Dermis blood vessel endothelial cell (primary cell): Measurements from ENCODE around the gene TLR9. TPM values are rescaled to one million over a fixed set of nuclear protein-coding genes. Genes with fewer than 3 reads are reported as not detected.

Experiments used
- DNase-seq: peaks from one replicate; pipeline ENCODE4 v3.0.0; 2010
- total RNA-seq: library from RNA; depleted of rRNA; stranded (reverse); fragments of >200 nt; gene quantifications from 2 replicates; pipeline ENCODE4 v1.2.3, GENCODE V29; 2014

TLR9 gene
- total RNA-seq, 1 donor from 2014 or later, result under 0.01 TPM

DNA sequence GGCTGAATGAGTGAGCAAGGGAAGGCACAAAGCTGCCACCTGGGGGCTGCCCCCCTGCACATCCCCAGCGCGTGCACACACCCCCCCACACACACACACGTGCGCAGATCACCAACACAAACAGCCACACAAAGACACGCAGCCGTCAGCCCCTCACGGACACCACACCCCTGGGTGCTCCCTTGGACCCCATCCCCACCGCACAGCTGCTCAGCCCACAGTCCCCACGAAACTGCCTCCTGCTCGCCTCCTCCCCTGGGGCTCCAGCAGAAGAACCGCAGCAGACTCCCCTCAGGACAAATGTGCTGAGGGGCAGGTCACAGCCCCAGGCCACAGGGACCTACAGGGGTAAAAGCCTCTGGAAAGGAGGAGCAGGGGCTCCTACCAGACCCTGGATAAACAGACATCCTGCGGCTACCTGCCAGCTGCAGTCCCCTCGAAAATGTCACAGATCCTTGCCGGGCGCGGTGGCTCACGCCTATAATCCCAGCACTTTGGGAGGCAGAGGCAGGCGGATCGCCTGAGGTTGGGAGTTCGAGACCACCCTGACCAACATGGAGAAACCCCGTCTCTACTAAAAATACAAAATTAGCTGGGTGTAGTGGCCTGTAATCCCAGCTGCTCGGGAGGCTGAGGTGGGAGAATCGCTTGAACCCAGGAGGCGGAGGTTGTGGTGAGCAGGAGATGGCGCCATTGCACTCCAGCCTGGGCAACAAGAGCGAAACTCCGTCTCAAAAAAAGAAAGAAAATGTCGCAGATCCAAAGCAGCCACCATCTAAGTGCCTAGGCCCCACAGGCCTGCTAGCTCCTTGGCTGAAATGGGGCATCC lies 7.0 kb upstream of the TLR9 start:
- peak; percentile 41 for DNase-seq

DNA sequence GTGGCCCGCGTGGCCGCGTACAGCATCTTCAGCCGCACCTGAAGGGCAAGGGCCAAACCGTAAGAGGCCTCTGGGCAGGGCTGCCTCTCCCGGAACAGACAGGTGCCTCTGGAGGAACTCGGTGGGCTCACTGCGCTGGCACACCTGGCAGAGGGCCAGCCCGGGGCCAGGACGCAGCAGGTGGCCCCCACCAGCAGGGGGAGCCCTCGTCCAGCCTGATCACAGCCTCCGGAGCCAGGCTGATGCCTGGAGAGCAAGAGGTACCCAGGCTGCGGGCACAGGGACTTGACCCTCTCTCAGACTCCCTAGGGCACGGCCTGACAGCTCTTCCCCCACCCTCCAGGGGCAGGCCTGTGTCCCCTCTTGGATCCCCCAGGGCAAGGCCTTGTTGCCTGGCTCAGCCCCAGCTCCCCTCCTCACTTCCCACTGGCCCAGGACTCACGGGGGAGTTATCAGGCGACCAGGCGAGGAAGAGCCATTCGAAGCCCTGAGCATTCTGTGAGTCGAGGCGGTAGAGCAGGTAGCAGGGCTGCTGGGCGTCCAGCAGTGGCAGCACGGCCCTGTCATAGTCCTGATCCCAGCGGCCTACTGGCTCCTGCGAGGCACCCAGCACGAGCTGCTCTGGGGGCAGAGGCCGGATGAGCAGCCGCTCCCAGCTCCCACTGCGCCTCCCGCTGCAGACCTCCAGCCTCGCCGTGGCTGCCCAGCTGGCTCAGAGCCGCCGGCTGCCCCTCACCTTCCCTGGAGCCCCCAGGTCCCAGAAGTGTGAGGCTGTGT lies 6.2 kb upstream of the TLR9 start:
- peak; percentile 83 for DNase-seq

DNA sequence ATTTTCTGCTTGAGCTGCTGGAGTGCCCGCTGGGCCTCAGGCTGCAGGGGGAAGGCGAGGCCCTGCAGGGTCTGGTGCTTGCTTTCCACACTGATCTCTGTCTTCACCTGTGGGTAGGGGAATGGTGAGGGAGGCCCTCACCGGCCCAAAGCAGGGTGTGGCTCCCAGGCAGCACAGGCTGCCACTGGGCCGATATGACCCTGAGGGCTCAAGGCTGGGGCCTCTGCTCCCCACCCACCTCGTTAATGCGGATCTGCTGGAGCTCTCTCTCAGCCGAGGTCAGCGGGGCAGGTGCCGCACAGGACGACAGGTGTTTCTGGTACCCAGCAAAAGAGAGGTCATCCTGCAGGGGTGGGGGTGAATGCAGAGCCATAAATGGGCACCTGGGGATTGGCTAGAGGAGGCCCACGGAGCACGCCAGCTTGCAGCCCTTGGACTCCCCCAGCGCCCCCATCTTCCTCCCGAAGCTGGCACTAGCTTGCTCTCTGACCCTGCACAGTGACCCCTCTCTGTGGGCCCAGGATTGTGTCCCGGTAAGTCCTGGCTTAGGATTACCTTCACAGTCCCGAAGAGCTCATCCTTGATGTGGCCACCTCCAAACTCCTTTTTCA lies 5.5 kb upstream of the TLR9 start:
- DNase-seq, result no peak

DNA sequence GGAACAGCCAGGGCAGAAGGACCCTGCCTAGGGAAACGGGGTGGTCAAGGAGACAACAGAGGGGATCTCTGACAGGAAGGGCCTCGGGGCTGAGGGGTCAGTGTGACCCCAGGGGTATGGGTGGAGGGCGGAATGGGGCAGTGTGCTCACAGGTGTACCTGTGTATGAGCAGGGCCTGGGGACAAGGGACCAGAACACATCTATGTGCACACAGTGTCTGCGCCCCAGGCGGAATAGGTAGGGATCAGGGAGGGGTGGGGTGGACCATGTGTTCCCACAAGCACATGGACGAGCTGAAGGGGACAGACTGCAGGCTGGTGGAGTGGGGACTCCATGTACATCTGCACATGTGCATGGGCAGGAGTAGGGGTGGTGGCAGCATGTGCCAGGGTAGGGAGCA lies 5.0 kb upstream of the TLR9 start:
- DNase-seq, result no peak

DNA sequence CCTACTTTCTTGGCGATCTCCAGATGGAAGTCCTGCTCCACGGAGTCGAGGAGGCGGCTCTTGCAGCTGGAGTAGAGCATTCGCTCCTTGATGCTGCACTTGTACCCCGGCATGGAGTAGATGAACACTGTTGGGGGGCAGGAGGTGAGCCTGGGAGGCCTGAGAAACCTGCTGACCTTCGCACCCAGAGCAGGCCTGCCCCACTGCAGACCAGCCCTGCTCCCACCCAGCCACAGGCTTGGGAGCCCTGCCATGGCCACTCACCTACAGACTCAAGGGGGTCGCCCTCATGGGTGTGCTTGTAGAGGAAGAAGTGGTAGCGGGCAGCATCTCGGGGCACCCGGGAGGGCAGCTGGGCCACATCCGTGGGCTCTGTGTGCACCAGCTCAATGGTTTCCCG lies 4.2 kb upstream of the TLR9 start:
- no peak for DNase-seq

DNA sequence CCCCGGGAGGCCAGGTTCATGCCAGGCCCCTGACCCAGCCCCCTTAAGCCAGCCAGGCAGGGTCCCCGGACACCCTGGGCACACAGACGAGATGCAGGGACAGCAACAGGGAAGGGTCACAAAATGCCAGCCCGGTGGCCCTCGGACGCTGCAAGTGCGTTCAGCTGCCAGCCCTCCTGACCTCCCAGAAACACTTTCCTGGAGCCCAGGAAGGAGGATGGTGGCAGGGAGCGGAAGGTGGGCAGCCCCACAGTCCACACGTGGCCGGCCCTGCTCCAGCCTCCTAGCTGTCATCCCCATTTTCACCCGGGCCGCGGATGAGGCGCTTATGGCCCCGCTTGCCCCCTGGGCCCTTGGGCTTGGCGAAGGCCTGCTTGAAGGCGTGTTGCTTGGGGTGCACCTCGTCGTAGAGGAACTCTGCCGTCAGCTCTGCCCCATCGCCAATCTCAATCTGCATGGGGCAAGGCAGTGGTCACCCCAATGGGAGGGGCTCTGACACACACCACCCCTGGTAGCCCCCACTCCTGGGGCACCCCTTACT lies 3.4 kb upstream of the TLR9 start:
- no peak for DNase-seq

DNA sequence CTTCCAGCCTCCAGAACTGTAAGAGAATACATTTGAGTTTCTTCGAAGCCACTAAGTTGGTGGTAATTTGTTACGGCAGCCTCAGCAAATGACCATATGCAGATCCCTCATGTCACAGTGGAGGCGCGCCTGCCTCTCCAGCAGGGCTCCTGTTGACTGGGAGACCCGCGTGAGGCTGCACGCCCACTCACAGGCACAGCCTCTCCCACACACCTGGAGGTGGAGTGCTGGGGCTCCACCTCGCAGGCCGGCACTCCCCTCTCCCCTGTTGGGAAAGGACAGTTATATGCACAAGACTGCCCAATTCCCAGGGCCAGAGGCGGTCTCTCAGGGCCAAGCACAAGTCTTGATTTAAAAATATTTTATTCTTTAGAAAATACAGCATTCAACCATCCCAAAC lies 2.8 kb upstream of the TLR9 start:
- DNase-seq, result no peak

DNA sequence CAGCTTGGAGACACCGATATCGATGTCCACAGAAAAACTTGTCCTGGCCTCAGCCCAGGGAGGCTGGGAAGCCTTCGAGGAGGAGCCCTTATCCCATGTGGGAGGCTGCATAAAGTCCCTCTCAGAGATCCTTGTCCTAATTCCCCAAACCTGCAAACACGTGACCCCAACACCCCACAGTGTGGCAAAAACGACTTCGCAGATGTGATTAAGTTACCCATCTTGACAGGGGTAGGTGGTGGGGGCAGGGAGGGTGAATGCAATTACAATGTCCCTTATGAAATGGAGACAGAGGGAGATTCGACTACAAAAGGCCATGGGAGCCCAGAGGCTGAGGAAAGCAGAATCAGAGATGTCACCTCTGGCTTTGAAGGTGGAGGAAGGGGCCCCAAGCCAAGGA lies 2.3 kb upstream of the TLR9 start:
- no peak for DNase-seq

DNA sequence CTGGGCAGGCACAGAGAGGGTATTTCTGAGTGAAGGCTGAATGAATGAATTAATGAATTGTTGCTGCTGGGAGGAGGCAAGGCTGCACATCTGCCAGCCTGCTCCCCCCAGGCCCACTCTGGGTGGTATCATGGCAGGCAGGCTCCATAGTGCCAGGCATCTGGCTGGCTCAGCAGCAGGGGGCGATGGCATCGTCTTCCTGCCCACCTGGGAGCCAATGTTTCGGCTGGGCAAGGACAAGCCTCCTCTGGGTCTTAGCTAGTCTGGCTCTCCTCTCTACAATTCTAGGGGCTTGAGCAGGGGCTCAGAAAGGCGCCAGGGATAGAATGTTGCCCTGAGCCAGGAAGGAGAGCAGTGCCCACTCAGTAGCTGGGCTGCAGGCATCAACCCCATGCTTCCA lies 1.7 kb upstream of the TLR9 start:
- no peak for DNase-seq

DNA sequence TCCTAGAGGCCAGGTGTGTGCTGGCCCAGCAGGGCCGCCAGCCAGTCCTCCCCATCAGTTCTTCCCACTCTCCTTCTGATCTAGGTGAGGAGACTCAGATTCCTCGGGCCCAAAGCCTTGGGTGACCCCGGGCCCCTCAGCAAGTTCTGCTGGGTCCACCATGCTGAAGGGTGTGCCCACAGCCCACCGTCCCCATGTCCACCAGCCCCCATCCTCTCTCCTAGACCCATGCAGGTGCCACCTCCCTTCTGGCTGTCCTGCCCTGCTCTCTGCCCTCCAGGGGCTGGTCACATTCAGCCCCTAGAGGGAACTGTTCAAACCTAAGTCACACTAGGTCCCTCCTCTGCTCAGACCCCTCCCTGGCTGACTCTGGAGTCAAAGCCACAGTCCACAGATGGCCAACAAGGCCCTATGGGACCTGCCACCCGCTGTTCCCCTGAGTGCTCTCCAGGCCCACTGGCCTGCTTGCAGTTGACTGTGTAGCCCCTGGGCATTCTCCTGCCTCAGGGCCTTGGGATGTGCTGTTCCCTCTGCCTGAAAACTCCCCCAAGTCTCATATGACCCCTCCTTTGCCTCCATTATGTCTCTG lies 878 bp upstream of the TLR9 start:
- DNase-seq, result no peak

DNA sequence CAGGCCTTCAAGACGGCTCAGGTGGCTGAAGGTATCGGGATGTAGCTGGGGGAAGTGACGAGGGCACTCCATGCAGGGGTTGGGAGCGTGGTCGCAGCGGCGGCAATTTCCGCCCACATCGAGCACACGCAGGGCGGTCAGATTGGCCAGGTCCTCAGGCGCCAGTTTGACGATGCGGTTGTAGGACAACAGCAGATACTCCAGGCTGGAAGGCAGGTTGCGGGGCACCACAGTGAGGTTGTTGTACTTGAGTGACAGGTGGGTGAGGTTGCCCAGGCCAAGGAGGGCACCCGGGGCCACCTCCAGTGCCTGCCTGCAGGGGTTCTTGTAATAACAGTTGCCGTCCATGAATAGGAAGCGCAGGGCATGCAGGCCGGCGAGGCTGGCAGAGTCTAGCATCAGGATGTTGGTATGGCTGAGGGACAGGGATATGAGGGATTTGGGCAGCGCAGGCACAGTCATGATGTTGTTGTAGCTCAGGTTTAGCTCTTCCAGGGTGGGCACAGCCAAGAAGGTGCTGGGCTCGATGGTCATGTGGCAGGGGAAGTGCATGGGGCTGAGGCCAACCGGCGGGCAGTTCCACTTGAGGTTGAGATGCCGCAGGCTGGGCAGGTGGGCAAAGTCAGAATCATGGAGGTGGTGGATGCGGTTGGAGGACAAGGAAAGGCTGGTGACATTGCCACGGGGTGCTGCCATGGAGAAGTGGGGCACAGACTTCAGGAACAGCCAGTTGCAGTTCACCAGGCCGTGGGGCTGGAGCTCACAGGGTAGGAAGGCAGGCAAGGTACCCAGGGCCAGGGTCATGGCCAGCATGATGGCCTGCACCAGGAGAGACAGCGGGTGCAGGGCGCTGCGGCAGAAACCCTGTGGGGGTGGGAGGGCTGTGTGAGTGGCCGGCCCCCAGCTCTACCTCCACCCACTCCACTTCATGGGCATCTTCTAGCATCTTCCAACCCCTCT lies 1.7 kb downstream of the TLR9 start:
- no peak for DNase-seq

DNA sequence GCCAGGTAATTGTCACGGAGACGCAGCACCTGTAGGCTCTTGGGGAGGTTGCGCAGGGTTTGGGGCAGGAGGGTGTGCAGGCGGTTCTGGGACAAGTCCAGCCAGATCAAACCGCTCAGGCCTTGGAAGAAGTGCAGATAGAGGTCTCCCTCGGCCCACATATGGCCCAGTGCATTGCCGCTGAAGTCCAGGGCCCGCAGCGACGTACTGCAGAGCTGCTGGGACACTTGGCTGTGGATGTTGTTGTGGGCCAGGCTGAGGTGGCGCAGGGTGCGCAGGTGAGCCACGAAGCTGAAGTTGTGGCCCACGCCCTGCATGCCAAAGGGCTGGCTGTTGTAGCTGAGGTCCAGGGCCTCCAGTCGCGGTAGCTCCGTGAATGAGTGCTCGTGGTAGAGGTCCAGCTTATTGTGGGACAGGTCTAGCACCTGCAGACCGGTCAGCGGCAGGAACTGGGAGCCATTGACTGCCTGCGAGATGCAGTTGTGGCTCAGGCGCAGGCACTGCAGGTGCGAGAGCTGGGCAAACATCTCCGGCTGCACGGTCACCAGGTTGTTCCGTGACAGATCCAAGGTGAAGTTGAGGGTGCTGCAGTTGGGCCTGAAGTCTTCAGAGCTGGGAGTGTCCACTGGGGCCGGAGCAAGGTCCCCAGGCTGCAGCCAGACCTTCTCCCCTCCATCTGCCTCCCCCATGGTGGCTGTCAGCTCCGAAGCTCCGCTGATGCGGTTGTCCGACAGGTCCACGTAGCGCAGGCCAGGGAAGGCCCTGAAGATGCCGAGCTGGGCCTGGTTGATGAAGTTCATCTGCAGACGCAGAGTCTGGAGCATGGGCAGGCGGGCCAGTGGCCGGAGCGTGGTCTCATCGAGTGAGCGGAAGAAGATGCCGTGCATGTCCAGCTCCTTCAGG lies 2.9 kb downstream of the TLR9 start:
- no peak for DNase-seq

DNA sequence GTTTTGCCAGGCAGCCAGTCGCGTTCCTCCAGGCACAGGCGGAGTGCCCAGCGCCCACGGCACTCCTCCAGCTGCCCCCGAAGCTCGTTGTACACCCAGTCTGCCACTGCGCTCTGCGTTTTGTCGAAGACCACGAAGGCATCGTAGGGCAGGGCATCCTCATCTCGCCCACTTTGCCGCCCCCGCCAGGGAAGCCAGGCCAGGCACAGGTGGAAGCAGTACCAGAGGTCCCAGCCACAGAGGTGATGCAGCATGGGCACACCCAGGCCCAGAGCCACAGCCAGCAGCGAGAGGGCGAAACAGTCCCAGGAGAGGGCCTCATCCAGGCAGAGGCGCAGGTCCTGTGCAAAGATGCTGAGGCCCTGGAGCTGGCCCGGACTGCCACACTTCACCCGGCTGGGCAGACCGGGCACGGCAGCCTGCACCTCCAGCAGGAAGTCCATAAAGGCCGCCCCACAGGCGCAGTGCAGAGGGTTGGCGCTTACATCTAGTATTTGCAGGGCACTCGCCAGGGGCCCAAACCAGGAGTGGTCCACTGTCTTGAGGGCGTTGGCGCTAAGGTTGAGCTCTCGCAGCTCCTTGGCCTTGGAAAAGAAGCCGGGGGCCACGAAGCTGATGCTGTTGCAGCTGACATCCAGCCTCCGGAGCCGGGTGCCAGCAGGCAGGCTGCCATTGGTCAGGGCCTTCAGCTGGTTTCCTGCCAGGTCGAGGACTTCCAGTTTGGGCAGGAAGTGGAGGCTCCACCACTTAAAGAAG lies 3.7 kb downstream of the TLR9 start:
- DNase-seq, result peak; percentile 13

DNA sequence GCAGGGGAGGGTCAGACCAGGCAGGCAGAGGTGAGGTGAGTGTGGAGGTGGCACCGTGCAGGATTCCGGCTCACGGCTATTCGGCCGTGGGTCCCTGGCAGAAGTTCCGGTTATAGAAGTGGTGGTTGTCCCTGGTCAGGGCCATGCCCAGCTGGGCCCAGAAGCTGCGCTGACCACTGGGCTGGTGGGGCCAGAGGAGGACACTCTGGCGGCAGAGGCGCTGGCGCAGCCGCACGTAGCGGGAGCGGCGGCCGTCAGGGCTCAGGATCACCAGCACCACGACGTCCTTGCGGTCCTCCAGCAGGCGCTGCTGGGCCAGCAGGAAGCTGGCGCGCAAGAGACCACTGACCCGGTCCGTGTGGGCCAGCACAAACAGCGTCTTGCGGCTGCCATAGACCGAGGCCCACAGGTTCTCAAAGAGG lies 4.3 kb downstream of the TLR9 start:
- no peak for DNase-seq

DNA sequence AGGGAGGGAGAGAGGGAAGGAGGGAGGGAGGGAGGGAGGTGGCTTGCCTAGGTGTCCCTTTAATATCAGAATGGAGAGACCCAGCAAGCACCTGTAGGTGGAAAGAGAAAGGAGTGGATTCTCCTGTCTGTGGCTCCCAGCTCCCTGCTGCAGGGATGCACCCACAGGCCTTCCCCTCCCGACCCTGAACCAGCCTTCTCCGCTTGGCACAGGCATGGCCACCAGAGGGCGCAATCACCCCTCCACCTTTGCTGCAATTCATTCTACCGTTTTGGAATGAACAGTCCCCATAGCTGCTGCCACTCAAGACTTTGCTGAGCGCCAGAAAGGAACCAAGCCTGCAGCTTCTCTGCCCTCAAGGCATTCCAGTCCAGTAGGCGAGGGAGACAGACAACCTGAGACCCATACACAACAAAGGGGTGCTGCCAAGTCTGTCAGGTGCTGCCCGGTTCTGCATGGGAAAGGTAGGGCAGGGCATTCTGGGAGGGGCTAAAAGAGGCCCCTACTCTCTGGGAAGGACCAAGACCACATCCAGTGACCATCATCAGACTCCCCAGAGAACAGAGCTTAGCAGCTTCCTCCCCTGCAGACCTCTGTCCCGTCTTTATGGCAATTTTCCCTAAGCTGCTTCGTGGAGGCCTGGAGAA lies 4.9 kb downstream of the TLR9 start:
- DNase-seq, result peak; percentile 86

DNA sequence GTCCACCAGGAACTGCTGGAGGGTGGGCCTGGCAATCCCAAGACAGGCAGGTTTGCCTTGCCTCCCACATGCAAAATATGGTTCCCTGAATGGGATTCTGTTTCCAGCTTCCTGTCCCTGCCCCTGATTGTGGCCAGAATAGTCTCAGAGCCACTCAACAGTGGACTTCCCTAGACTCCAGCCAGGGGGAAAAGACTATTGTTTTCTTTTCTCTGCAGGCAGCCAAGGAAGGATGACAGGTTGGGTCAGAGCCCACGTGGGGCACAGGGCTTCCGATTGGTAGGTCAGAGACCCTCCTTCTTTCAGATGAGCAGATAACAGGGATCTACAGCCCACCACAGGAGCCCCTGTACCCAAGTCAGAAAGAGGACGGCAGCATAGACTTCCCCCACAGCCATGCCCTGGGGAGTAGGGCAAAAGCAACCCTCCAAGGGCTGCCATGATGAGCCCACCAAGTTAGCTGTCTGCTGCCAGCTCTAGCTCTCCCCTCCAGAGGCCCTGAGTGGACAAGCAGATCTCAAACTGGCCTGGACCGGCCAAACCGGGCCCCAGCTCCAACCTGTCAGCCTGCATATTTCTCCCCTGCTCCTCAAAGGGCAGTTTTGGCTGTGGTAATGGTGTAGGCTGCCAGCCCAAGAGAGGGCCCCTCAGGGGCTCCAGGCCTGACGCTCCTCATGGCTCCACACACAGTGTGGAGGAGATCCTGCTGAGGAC lies 6.4 kb downstream of the TLR9 start:
- peak; percentile 86 for DNase-seq

DNA sequence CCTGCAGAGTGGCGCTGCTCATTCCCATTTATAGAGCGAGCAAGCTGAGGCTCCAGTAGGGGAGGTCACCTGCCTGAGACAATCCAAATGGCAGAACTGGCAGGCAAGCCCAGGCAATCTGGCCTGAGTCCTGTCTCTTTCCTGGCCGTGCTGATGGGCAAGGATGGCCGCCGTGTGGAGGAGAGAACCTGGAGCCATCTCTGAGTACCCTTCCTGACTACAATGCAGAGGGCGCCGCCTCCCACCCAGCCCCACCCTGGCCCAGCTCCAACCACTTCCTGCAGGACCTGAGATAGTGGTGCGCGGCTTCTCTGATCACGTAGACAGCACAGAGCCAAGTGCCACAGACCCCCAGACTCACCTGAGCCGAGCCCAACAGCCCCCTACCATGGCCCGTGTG lies 7.0 kb downstream of the TLR9 start:
- DNase-seq, result no peak

DNA sequence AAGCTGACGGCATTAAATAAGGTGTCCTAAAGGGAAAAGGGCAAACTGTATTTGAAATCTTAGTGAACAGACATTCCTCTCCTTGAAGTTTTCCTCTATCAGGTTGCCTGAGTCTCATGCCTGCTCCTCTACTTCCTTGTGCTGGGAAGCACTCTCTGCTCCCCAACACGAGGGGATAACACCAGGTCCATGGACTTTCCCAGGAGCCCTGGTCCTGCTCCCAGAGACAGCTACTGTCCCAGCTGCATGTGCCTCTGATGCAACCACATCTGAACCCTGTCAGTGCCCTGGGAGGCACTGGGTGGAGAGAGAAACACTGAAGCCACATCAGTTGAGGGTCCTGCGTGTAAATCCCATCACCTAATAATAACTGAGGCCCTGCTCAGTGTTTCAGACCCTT lies 7.4 kb downstream of the TLR9 start:
- DNase-seq, result no peak

DNA sequence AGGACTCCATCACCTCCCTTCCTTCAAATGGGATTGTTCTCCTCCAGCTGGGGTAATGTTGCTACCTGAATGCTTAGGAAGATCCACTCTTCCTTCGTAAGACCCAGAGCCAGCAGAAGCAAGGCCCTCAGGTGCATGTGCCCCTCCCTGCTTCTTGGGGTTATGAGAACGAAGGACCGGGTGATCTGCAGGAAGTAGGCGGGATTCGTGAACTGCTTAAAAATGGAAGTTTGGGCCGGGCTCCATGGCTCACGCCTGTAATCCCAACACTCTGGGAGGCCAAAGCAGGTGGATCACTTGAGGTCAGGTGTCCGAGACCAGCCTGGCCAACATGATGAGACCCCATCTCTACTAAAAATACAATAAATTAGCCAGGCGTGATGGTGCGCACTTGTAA lies 8.0 kb downstream of the TLR9 start:
- DNase-seq, result no peak
